Hepatocyte (in vitro differentiated cells): ENCODE results near the gene ECSCR. TPM values are rescaled to one million over a fixed set of nuclear protein-coding genes. Genes with fewer than 3 reads are reported as not detected.

Experiments used
- DNase-seq: peaks from one replicate; pipeline ENCODE4 v3.0.0-alpha.2; 2016; ENCODE audit warnings: low spot score
- H2AFZ ChIP-seq: fragments of 200-600 bp; sonication (generic); 2 replicates; pipeline ENCODE4 v1.6.0; 2016; ENCODE audit warnings: antibody characterized with exemption, mild to moderate bottlenecking
- H3K27ac ChIP-seq: fragments of 200-600 bp; sonication (generic); 2 replicates; pipeline ENCODE4 v1.5.1; 2016; ENCODE audit warnings: mild to moderate bottlenecking
- H3K27me3 ChIP-seq: fragments of 200-600 bp; sonication (generic); 2 replicates; pipeline ENCODE4 v1.6.1; 2016
- H3K36me3 ChIP-seq: fragments of 200-600 bp; sonication (generic); replicated peaks from 2 replicates; pipeline ENCODE4 v1.5.1; 2016; ENCODE audit warnings: low read depth; ENCODE audit not compliant: insufficient read depth
- H3K4me1 ChIP-seq: fragments of 200-600 bp; sonication (generic); 2 replicates; pipeline ENCODE4 v1.5.1; 2016; ENCODE audit warnings: mild to moderate bottlenecking, moderate library complexity; ENCODE audit not compliant: insufficient read depth
- H3K4me2 ChIP-seq: fragments of 200-600 bp; sonication (generic); 2 replicates; pipeline ENCODE4 v1.6.0; 2016
- H3K4me3 ChIP-seq: fragments of 200-600 bp; sonication (generic); 2 replicates; pipeline ENCODE4 v1.5.1; 2016; ENCODE audit warnings: mild to moderate bottlenecking
- H3K79me2 ChIP-seq: fragments of 200-600 bp; sonication (generic); 2 replicates; pipeline ENCODE4 v1.6.0; 2017; ENCODE audit warnings: mild to moderate bottlenecking
- H3K9me2 ChIP-seq: fragments of 200-600 bp; sonication (generic); replicated peaks from 2 replicates; pipeline ENCODE4 v1.6.0; 2017; ENCODE audit warnings: mild to moderate bottlenecking; ENCODE audit not compliant: insufficient read depth
- H3K9me3 ChIP-seq: fragments of 200-600 bp; sonication (generic); 2 replicates; pipeline ENCODE4 v1.5.1; 2016; ENCODE audit warnings: low read depth, mild to moderate bottlenecking
- H4K20me1 ChIP-seq: fragments of 200-600 bp; sonication (generic); 2 replicates; pipeline ENCODE4 v1.6.0; 2016; ENCODE audit warnings: mild to moderate bottlenecking; ENCODE audit not compliant: insufficient read depth, poor library complexity, severe bottlenecking
- EZH2 ChIP-seq: fragments of 200-600 bp; sonication (generic); IDR thresholded peaks from 2 replicates; pipeline ENCODE4 v1.6.1; 2016; ENCODE audit warnings: antibody characterized with exemption, mild to moderate bottlenecking, borderline replicate concordance
- EZH2phosphoT487 ChIP-seq: fragments of 200-600 bp; sonication (generic); IDR thresholded peaks from one replicate; pipeline ENCODE4 v1.6.1; 2018; ENCODE audit warnings: antibody characterized with exemption, mild to moderate bottlenecking, low read depth, moderate library complexity; ENCODE audit not compliant: unreplicated experiment, severe bottlenecking
- WGBS: methylation state at CpG from one replicate; pipeline ENCODE4 v1.1.6; 2016; ENCODE audit warnings: low lambda C conversion rate; ENCODE audit errors: missing lambda C conversion rate; 5-methylcytosine and 5-hydroxymethylcytosine counted together
- polyA plus RNA-seq: library from polyadenylated mRNA; unstranded; fragments of >200 nt; fragmentation: Nextera tagmentation; extraction: Ambion mirVana; gene quantifications from 2 replicates; pipeline ENCODE4 v1.2.1, GENCODE V29; 2016
- small RNA-seq: library from RNA; depleted of rRNA; stranded (forward); fragments of <200 nt; gene quantifications from one replicate; pipeline ENCODE3, GENCODE V24; 2014
- total RNA-seq: library from RNA; depleted of rRNA; stranded (reverse); fragments of >200 nt; gene quantifications from 2 replicates; pipeline ENCODE4 v1.2.3, GENCODE V29; 2014
- TF ChIP-seq, protein P1 (sequence below): fragments of 200-600 bp; sonication (generic); IDR thresholded peaks from 2 replicates; pipeline ENCODE4 v1.5.1; 2016; ENCODE audit warnings: antibody characterized with exemption, mild to moderate bottlenecking; ENCODE audit not compliant: poor library complexity

ECSCR gene
- total and polyA plus RNA-seq, 2 experiments from 2014 or later = 0.27 to 0.42 TPM

DNA sequence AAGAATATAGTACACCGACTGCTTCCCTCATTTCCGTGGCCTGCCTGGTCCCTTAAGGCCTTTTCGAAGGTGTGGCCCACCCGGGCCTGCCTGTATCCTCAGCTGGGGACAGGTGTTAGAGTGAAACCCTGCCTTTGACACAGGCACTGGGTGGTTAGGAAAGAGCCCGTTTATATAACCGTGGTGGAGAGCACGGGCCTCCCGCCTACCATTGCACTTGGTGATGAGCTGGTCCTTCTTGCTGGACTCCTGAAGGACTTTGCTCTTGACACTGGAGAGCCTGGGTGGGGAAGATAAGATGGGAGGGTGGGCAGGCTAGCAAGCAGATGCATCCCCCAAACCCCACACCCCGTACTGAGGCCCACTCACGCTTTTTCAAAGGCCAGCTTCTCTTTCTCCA, 61.0 kb downstream of the ECSCR start:
- Histone ChIP-seq H3K27ac (no peak overlapping the region), H3K9me3 (no peaks in the 10 kb centered on the region), H3K79me2 (no peaks in the 10 kb centered on the region), H3K9me2 (no peaks in the 10 kb centered on the region), H3K4me2 (no peak overlapping the region), H3K36me3 (no peaks in the 10 kb centered on the region), H4K20me1 (no peaks in the 10 kb centered on the region), H2AFZ (no peak overlapping the region), H3K4me1 (peaks cover 6% of the 10 kb centered on the region), H3K27me3 (no peaks in the 10 kb centered on the region), H3K4me3 (no peak overlapping the region)
- no peak for DNase-seq
- TF ChIP-seq EZH2phosphoT487 = no peak
- TF ChIP-seq, protein P1, sequence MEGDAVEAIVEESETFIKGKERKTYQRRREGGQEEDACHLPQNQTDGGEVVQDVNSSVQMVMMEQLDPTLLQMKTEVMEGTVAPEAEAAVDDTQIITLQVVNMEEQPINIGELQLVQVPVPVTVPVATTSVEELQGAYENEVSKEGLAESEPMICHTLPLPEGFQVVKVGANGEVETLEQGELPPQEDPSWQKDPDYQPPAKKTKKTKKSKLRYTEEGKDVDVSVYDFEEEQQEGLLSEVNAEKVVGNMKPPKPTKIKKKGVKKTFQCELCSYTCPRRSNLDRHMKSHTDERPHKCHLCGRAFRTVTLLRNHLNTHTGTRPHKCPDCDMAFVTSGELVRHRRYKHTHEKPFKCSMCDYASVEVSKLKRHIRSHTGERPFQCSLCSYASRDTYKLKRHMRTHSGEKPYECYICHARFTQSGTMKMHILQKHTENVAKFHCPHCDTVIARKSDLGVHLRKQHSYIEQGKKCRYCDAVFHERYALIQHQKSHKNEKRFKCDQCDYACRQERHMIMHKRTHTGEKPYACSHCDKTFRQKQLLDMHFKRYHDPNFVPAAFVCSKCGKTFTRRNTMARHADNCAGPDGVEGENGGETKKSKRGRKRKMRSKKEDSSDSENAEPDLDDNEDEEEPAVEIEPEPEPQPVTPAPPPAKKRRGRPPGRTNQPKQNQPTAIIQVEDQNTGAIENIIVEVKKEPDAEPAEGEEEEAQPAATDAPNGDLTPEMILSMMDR = no peak
- TF ChIP-seq EZH2 = no peak
- 91% methylated on average over 8 of the region's 10 CpGs for WGBS

DNA sequence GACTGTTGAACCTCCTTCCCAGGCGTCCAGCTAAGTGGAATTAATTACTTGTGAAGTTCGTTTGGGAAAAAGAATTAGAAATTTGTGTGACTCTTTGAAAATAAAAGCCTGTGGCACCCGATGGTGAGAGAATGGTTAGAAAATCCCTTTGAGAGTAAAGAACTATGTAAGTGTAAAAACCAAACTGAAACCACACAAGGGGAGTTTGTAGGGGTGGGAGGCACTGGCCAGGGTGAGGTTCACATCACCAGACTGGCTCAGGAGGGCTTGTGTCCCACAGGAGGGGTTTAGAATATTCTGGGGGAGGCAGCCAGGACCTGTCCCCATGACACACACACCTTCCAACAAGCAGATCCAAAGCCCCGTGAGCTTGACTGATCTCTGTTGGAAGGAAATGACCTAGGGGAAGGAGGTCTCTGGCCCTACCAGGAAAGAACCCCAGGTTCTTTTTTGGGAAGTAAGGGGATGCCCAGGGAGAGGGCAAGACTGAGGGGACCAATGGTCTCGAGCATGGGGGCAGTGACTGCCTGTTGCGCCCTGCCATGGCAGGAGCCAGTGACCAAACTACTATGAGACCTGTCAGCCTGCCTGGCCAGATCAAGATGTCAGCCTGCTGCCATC, 62.9 kb downstream of the ECSCR start:
- H4K20me1 ChIP-seq = no peaks in the 10 kb centered on the region
- H3K4me2 ChIP-seq = no peak overlapping the region
- H3K9me2 ChIP-seq = no peaks in the 10 kb centered on the region
- H3K4me3 ChIP-seq = no peak overlapping the region
- no peak overlapping the region for H3K27ac ChIP-seq
- peaks cover 7% of the 10 kb centered on the region for H3K4me1 ChIP-seq
- no peaks in the 10 kb centered on the region for H3K9me3 ChIP-seq
- 90% methylated on average over 6 of the region's 6 CpGs for WGBS
- no peak overlapping the region for H2AFZ ChIP-seq
- H3K36me3 ChIP-seq = no peaks in the 10 kb centered on the region
- peaks cover 9% of the 10 kb centered on the region for H3K27me3 ChIP-seq
- DNase-seq = no peak
- H3K79me2 ChIP-seq = no peaks in the 10 kb centered on the region
- TF ChIP-seq EZH2 (no peak), EZH2phosphoT487 (no peak)
- TF ChIP-seq, protein P1 = no peak

Small RNAs within 50 kb of the gene (small RNA-seq; reads per million reads assigned to genes)
- not detected for gene RNU5B-4P

Other genes starting within 250 kb of the ECSCR start
- gene MATR3, start 169.0 kb downstream of the ECSCR start, total RNA-seq = 346 and 355 TPM in 2 replicates
- 176 and 183 TPM in 2 replicates for gene MATR3, start 169.0 kb downstream of the ECSCR start, polyA plus RNA-seq
- gene PAIP2, start 120.9 kb downstream of the ECSCR start, total RNA-seq = 62.1 and 65.3 TPM in 2 replicates
- gene PAIP2, start 120.9 kb downstream of the ECSCR start, polyA plus RNA-seq = 77.5 and 86.3 TPM in 2 replicates
- 13.4 and 19.6 TPM in 2 replicates for gene SLC23A1, start 79.4 kb downstream of the ECSCR start, total RNA-seq
- 3.0 and 3.3 TPM in 2 replicates for gene SLC23A1, start 79.4 kb downstream of the ECSCR start, polyA plus RNA-seq
- gene MZB1, start 72.8 kb downstream of the ECSCR start, total RNA-seq = not detected in 2 replicates
- 0.30 TPM in 1 of 2 replicates, not detected in the other for gene MZB1, start 72.8 kb downstream of the ECSCR start, polyA plus RNA-seq
- gene PROB1, start 67.6 kb downstream of the ECSCR start, total RNA-seq = 0.63 and 0.68 TPM in 2 replicates
- gene PROB1, start 67.6 kb downstream of the ECSCR start, polyA plus RNA-seq = 0.10 TPM in 1 of 2 replicates, not detected in the other
- gene SPATA24, start 58.7 kb downstream of the ECSCR start, total RNA-seq = 2.6 and 6.3 TPM in 2 replicates
- 5.5 and 9.8 TPM in 2 replicates for gene SPATA24, start 58.7 kb downstream of the ECSCR start, polyA plus RNA-seq
- 10.6 and 11.5 TPM in 2 replicates for gene DNAJC18, start 23.2 kb downstream of the ECSCR start, total RNA-seq
- 13.6 and 14.4 TPM in 2 replicates for gene DNAJC18, start 23.2 kb downstream of the ECSCR start, polyA plus RNA-seq
- gene SMIM33, start 8.3 kb upstream of the ECSCR start, total RNA-seq = not detected in 2 replicates
- not detected in 2 replicates for gene SMIM33, start 8.3 kb upstream of the ECSCR start, polyA plus RNA-seq
- gene STING1, start 20.0 kb upstream of the ECSCR start, total RNA-seq = 7.7 and 12.6 TPM in 2 replicates
- gene STING1, start 20.0 kb upstream of the ECSCR start, polyA plus RNA-seq = 17.0 and 23.9 TPM in 2 replicates
- gene UBE2D2, start 98.6 kb upstream of the ECSCR start, total RNA-seq = 85.9 and 100.0 TPM in 2 replicates
- gene UBE2D2, start 98.6 kb upstream of the ECSCR start, polyA plus RNA-seq = 167 and 182 TPM in 2 replicates
- 90.9 and 110 TPM in 2 replicates for gene CXXC5, start 185.6 kb upstream of the ECSCR start, total RNA-seq
- 98.7 and 106 TPM in 2 replicates for gene CXXC5, start 185.6 kb upstream of the ECSCR start, polyA plus RNA-seq